Liver (tissue), 9 donors: ENCODE measurements around the gene ATAD3C. TPM values are rescaled to one million over a fixed set of nuclear protein-coding genes. Genes with fewer than 3 reads are reported as not detected.

Experiments
- DNase-seq: peaks from one replicate; pipeline ENCODE4 v3.0.0-alpha.2; 2017; ENCODE audit warnings: low spot score
- H3K27ac ChIP-seq, 2 donors: one replicate each; pipeline ENCODE4 v1.7.0; 2013; ENCODE audit warnings: inconsistent platforms in 2 of 2, low read length in 2 of 2, control low read depth in 1 of 2, low read depth in 1 of 2, mild to moderate bottlenecking in 1 of 2
- H3K27me3 ChIP-seq, 4 donors: one replicate each; pipeline versions ENCODE4 v1.6.1 to v1.7.0; 2013; ENCODE audit warnings: low read length in 3 of 4, inconsistent platforms in 1 of 4, mild to moderate bottlenecking in 1 of 4, moderate library complexity in 1 of 4; ENCODE audit not compliant: control insufficient read depth in 4 of 4, insufficient read depth in 4 of 4
- H3K36me3 ChIP-seq, 4 donors: one replicate each; pipeline versions ENCODE4 v1.6.1 to v1.7.0; 2013; ENCODE audit warnings: low read length in 3 of 4, mild to moderate bottlenecking in 3 of 4, low read depth in 1 of 4, moderate library complexity in 1 of 4; ENCODE audit not compliant: control insufficient read depth in 4 of 4, insufficient read depth in 3 of 4
- H3K4me1 ChIP-seq, 4 donors: one replicate each; pipeline versions ENCODE4 v1.6.1 to v1.7.0; 2013; ENCODE audit warnings: low read length in 3 of 4, mild to moderate bottlenecking in 3 of 4, moderate library complexity in 1 of 4; ENCODE audit not compliant: control insufficient read depth in 4 of 4, insufficient read depth in 4 of 4
- H3K4me3 ChIP-seq, 3 donors: one replicate each; pipeline versions ENCODE4 v1.6.1 to v1.7.0; 2013; ENCODE audit warnings: low read length in 3 of 3, control low read depth in 1 of 3, low read depth in 1 of 3, mild to moderate bottlenecking in 1 of 3
- H3K9ac ChIP-seq, 2 donors: one replicate each; pipeline ENCODE4 v1.7.0; 2013; ENCODE audit warnings: low read length in 2 of 2, mild to moderate bottlenecking in 2 of 2, moderate library complexity in 2 of 2, control low read depth in 1 of 2, low read depth in 1 of 2
- H3K9me3 ChIP-seq, 4 donors: one replicate each; pipeline versions ENCODE4 v1.6.1 to v1.7.0; 2013; ENCODE audit warnings: low read length in 3 of 4; ENCODE audit not compliant: control insufficient read depth in 4 of 4
- ATF3 ChIP-seq: IDR thresholded peaks from 2 replicates; pipeline ENCODE4 v1.6.1; 2016; ENCODE audit warnings: antibody characterized with exemption
- CTCF ChIP-seq: fragments of 150-350 bp; IDR thresholded peaks from 2 replicates; pipeline ENCODE4 v1.5.1; 2017; ENCODE audit warnings: improper control_type of control experiment, low read depth, low read length; ENCODE audit not compliant: missing input control
- EGR1 ChIP-seq, 2 donors: IDR thresholded peaks; 2 replicates each; pipeline ENCODE4 v1.6.1; 2016 to 2018; ENCODE audit warnings: antibody characterized with exemption in 2 of 2, low read depth in 2 of 2
- FOXA1 ChIP-seq: IDR thresholded peaks from 2 replicates; pipeline ENCODE4 v1.6.1; 2016; ENCODE audit warnings: antibody characterized with exemption
- FOXA2 ChIP-seq: IDR thresholded peaks from 2 replicates; pipeline ENCODE4 v1.6.1; 2016; ENCODE audit warnings: antibody characterized with exemption
- GABPA ChIP-seq, 2 donors: IDR thresholded peaks in 1 of 2; conservative IDR thresholded peaks in 1 of 2; 2 replicates each; pipeline ENCODE4 v1.6.1; 2016; ENCODE audit warnings: antibody characterized with exemption in 2 of 2, mild to moderate bottlenecking in 1 of 2, moderate library complexity in 1 of 2
- HNF4A ChIP-seq, 2 donors: conservative IDR thresholded peaks; 2 replicates each; pipeline ENCODE4 v1.6.1; 2016; ENCODE audit warnings: antibody characterized with exemption in 2 of 2, mild to moderate bottlenecking in 2 of 2
- HNF4G ChIP-seq: IDR thresholded peaks from 2 replicates; pipeline ENCODE4 v1.6.1; 2016; ENCODE audit warnings: antibody characterized with exemption
- JUND ChIP-seq, 2 donors: IDR thresholded peaks; 2 replicates each; pipeline ENCODE4 v1.6.1; 2016; ENCODE audit warnings: antibody characterized with exemption in 2 of 2
- NR2F2 ChIP-seq: IDR thresholded peaks from 2 replicates; pipeline ENCODE4 v1.6.1; 2016; ENCODE audit warnings: antibody characterized with exemption
- RXRA ChIP-seq, 2 donors: IDR thresholded peaks; 2 replicates each; pipeline ENCODE4 v1.6.1; 2017 to 2018; ENCODE audit warnings: antibody characterized with exemption in 2 of 2, mild to moderate bottlenecking in 1 of 2
- SP1 ChIP-seq: IDR thresholded peaks from 2 replicates; pipeline ENCODE4 v1.6.1; 2018; ENCODE audit warnings: antibody characterized with exemption, mild to moderate bottlenecking
- TAF1 ChIP-seq: conservative IDR thresholded peaks from 2 replicates; pipeline ENCODE4 v1.6.1; 2016; ENCODE audit warnings: antibody characterized with exemption, mild to moderate bottlenecking
- YY1 ChIP-seq: IDR thresholded peaks from 2 replicates; pipeline ENCODE4 v1.6.1; 2016; ENCODE audit warnings: antibody characterized with exemption, mild to moderate bottlenecking
- ZBTB33 ChIP-seq: IDR thresholded peaks from 2 replicates; pipeline ENCODE4 v1.6.1; 2016; ENCODE audit warnings: antibody characterized with exemption
- WGBS: extraction: QIAGEN DNeasy Blood & Tissue Kit; methylation state at CpG from one replicate; pipeline ENCODE4 v1.1.7; 2013; 5-methylcytosine and 5-hydroxymethylcytosine counted together
- polyA plus RNA-seq, 2 donors: library from polyadenylated mRNA; stranded (reverse) in 1 of 2; unstranded in 1 of 2; fragments of 200-250 nt in 1 of 2; fragments of >200 nt in 1 of 2; fragmentation: Nextera tagmentation in 1 of 2; extraction: Ambion mirVana in 1 of 2; gene quantifications; one replicate each; pipeline versions ENCODE4 v1.2.1 to v1.2.3, GENCODE V29; 2013 to 2015
- total RNA-seq, 2 donors: library from RNA; depleted of rRNA; stranded (reverse); fragments of >200 nt; gene quantifications; one replicate each; pipeline ENCODE4 v1.2.3, GENCODE V29; 2014
- donor health status: healthy.
- donor health status: healthy.
- donor health status: healthy.
- donor health status: healthy.
- donor health status: healthy.

The ATAD3C gene
- total and polyA plus RNA-seq, 4 donors = 0.19 to 4.8 (median 0.88) TPM

GRCh38 chr1:1438531-1439381 is 10.7 kb upstream of the ATAD3C start:
- H3K4me1 ChIP-seq = peaks cover 31 to 66% (median 51%) of the 10 kb centered on the region in 4 donors
- DNase-seq = no peak
- no peak for TF ChIP-seq FOXA1
- peak; percentile 73 to 77 for TF ChIP-seq HNF4A (conservative IDR thresholded peaks at IDR 0.05)
- no peak for TF ChIP-seq SP1
- TF ChIP-seq GABPA (IDR thresholded peaks at IDR 0.05 in 1 of 2, conservative IDR thresholded peaks at IDR 0.05 in 1 of 2) = no peak
- no peak for TF ChIP-seq CTCF
- peak in 1 of 2 donors; percentile 22 for TF ChIP-seq RXRA (IDR thresholded peaks at IDR 0.05)
- no peak for TF ChIP-seq NR2F2
- TF ChIP-seq ZBTB33 = no peak
- no peak for TF ChIP-seq EGR1 (IDR thresholded peaks at IDR 0.05; ENCODE audit: low read depth in 2 of 2)
- no peak for TF ChIP-seq FOXA2
- TF ChIP-seq YY1 = no peak
- TF ChIP-seq ATF3 = no peak
- TF ChIP-seq TAF1 = no peak
- H3K9ac ChIP-seq = no peak overlapping the region
- no peaks in the 10 kb centered on the region for H3K27me3 ChIP-seq
- peak overlapping the region in 2 of 3 donors; percentile 75 to 82 for H3K4me3 ChIP-seq
- WGBS = 77% methylated on average over 45 of the region's 45 CpGs
- peak overlapping the region; percentile 38 to 62 for H3K27ac ChIP-seq
- H3K36me3 ChIP-seq = peaks cover 0 to 3% (median 0%) of the 10 kb centered on the region in 4 donors
- no peaks in the 10 kb centered on the region for H3K9me3 ChIP-seq

- H3K4me1 ChIP-seq = peaks cover 22 to 56% (median 41%) of the 10 kb centered on the region in 4 donors
- no peaks in the 10 kb centered on the region for H3K27me3 ChIP-seq
- no peak for DNase-seq
These were observed 9.8 kb upstream of the ATAD3C start for GRCh38 chr1:1439546-1440261.

More at GRCh38 chr1:1439546-1440261, 9.8 kb upstream of the ATAD3C start:
- no peaks in the 10 kb centered on the region for H3K9me3 ChIP-seq
- no peak for TF ChIP-seq GABPA (IDR thresholded peaks at IDR 0.05 in 1 of 2, conservative IDR thresholded peaks at IDR 0.05 in 1 of 2)
- no peak for TF ChIP-seq TAF1
- no peak for TF ChIP-seq CTCF
- TF ChIP-seq JUND (IDR thresholded peaks at IDR 0.05) = no peak
- no peak for TF ChIP-seq HNF4G
- TF ChIP-seq SP1 = no peak
- WGBS = 88% methylated on average over 82 of the region's 82 CpGs
- H3K27ac ChIP-seq = no peak overlapping the region
- H3K9ac ChIP-seq = no peak overlapping the region
- peaks cover 0 to 3% (median 0%) of the 10 kb centered on the region in 4 donors for H3K36me3 ChIP-seq
- H3K4me3 ChIP-seq = no peak overlapping the region
